GM21528 (cell line): ENCODE measurements around the gene NFIA.
"Not testable (repeated sequence)": the region's sequence is repeated elsewhere in the genome, so short reads cannot be mapped to it uniquely, and the experiment has no call there.

Experiments used
- ATAC-seq: cut with Tn5 transposase; IDR thresholded peaks from one replicate; pipeline ENCODE4 v1.9.1; 2021; ENCODE audit warnings: mild to moderate bottlenecking, moderate library complexity; ENCODE audit not compliant: unreplicated experiment, low FRiP score

The NFIA gene

DNA sequence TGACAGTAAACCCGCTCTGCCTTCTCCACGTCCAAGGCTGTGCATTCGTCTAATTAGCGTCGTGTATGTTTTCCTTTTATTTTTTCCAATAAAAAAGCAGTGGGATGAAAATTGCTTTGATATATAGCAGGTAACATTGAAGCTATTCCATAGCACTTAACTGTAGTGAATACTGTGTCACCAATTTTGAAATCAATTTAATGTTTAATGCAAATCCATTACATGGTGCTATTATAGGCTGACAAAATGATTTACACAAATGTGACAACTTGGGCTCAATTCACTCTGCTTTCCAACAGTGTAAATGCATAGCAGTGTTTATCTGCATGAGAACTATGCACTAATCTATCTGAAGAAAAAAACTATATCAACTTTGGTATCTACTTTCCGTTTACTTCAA, 377.8 kb downstream of the NFIA start:
- ATAC-seq: no peak

DNA sequence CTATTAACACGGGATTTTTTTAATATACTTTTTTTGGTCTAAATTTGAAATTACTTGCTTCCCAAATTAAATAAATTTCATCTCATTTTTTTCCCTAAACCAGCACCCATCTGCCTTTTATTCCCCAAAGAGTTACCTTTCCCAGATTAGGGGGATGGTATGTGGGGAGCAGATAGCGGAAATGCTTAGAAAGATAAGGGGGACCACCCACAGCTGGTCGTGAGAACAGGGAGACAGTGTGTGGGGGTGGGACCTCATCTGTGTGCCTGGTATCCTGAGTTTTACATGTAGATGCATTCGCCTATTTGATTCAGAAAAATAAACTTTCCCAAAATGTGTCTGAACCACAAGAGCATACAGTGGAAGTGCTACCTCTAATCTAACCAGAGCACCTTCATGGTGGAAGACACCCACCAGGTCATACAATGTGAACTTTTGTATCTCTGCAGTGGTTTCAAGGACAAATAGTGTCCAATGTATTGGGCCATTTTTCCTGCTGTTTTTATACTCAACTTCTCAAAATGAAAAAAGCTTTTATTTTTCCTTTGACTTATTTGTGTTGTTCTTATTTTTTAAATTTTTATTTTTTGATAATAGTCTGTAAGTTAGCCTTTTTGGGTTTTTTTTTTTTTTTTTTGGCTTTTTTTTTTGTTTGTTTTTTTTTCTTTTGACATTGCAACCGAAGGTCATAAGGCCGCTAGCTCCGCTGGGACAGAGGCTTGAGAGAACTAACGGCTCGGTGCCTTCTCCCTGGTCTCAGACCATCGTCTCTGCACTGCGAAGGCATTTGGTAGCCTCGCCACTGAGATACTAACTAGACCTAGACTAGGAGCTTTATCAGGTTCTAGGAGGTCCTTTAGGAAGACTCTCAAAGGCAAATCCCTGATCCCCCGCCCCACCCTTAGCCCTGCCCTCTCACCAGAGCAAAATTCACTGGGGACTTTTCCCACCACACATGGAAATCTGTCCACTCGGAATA, 379.3 kb downstream of the NFIA start:
- no peak for ATAC-seq

GRCh38 chr1:61462628-61463027, 380.3 kb downstream of the NFIA start:
- no peak for ATAC-seq

DNA sequence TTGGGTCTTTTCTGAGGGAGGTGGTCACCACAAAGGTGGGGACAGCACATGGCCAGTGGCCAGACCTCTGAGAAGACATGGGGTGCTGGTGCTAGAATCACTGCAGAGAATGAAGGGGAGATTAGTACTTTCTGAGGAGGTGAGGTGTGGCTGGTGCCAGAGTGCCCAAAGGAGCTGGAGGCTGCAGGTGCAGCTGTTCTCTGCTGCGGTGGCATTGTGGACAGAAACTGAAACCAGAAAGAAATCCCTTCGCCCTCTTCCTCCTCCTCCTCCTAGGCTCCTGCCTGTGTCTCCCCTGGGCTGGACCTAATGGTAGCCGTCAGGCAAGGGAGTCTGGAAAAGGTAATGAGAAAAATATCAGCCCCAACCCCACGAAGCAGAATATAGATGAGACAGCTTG, 380.9 kb downstream of the NFIA start:
- no peak for ATAC-seq

DNA sequence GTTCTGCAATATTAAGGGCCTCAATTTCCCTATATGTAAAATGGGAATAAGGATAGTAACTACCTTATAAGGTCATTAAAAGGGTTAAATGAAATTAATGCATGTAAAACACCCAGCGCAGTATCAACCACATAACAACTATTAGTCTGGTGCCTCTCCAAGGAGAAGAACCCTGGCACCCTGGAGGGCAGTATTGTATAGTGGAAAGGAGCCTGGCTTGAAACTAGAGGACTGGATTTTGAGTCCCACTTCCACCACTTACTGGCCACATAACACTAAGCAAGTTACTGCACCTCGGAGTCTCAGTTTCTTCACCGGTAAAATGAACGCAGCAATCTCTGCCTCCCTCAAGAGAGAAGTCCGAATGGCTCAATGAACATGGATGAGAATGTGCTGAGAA, 385.5 kb downstream of the NFIA start:
- not testable (repeated sequence) for ATAC-seq

DNA sequence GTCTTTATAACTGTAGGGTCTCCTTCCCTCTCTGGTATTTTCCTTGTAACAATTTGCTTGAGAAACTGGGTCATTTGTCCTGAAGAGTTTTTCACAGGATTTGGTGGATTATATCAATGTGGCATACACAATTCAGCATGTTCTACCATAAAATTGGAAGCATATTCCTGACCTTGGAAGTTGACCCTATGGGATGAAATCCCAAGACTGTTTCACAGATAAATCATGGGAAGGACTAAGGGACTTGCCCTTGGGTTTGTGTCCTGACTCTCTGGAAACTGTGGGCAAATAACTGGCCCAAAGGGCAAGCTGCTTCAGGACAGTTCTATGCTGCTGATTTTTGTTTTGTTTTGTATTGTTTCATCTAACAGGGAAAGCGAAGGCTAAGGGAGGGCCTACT, 387.0 kb downstream of the NFIA start:
- ATAC-seq: no peak

GRCh38 chr1:61472876-61473275, 390.5 kb downstream of the NFIA start:
- ATAC-seq: no peak

DNA sequence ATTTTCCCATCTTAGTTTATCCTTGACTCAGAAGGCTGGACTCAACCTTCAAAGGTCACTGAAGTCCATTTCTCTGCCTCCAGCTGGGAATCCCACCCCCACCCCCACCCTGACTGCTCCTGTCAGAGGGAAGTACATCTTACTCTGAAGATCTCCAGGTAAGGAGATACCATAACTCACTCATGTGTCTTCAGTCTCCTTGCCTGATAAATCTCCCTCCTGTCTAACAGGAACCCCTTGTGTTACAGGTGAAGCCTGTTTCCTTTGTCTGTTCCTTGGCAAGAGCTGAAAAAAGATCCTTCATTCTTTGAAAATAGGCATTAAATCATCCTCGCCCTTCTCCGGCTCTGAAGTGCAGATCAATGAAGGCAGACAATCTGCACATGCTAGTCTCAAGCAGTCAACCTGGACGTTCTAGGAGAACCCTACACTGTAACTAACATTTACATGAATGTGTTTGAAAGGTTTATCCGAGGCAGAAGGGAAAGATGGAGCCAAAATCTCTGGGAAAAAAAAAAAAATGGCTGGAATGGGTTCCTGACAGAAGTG, 392.0 kb downstream of the NFIA start:
- no peak for ATAC-seq

DNA sequence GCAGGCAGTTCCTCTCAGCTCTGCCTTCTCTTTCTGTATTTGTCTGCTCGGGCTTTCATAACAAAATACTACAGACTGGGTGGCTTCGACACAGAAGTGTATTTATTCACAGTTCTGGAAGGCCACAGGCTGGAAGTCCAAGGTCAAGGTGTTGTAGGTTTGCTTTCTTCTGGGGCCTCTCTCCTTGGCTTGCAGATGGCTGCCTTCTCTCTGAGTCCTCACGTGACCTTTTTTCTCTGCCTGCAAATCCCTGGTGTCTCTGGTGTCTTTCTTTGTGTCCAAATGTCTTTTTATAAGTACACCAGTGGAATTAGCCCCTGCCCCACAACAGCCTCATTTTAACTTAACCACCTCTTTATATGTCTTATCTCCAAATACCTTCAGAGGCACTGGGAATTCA, 392.6 kb downstream of the NFIA start:
- ATAC-seq: no peak

- ATAC-seq: no peak
These were observed 394.9 kb downstream of the NFIA start for GRCh38 chr1:61477301-61477700.

- ATAC-seq: no peak
These were observed 398.0 kb downstream of the NFIA start for GRCh38 chr1:61480273-61480935.

DNA sequence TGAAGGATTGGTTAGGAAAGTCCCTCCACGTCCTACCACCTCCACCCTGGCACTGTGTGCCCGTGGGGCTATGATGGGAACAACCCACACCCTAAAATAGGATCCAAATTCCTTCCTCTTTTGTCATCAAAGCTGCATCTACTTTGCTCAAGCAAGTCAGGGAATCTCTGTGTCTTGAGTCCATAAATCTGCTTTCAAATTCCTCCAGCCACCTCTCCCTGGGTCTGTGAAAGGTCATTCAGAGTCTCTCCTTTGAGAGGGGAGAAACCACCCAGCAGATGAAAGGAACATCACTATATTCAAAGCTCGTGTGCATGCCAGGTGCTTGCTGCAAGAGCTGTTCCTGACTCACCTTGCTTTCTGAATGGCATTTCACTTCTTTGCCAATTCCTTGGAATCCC, 399.0 kb downstream of the NFIA start:
- ATAC-seq: no peak

- no peak for ATAC-seq
These were observed 399.9 kb downstream of the NFIA start for GRCh38 chr1:61482170-61482734.

DNA sequence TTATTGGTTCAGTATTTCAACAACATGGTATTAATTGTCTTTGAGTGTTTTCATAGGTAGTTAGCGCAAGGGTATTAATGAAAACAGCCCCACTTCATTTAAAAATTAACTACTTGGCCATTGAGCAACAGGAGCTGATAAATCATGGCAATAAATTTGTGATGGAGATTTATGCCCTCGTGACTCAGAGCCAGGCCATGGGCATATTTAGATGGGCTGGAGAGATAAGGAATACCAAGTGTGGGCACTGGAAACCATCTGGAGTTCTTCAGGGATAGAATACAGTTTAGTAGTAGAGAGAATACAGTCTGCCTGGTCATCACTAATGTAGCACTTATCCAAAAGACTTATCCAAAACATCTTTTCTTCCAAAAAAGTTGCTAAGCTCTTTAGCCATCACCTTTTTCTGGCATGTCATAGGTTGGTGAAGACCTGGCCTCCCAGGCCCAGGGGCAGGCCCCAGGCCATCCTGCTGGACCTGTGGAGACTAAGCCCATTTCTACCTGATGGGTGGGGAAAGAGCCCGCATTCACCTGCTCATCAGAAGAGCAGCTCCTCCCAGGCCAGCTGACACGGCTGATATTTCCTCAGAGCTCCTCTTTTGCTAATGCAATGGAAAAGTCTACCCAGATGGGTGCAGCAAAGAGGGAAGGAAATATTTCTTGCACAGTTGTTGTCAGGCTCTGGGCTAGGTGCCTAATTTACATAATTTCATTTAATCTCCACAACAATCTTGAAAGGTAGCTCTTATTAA, 404.6 kb downstream of the NFIA start:
- no peak for ATAC-seq

- ATAC-seq: no peak
These were observed 405.4 kb downstream of the NFIA start for GRCh38 chr1:61487801-61488200.

GRCh38 chr1:61490924-61491323, 408.6 kb downstream of the NFIA start:
- no peak for ATAC-seq

DNA sequence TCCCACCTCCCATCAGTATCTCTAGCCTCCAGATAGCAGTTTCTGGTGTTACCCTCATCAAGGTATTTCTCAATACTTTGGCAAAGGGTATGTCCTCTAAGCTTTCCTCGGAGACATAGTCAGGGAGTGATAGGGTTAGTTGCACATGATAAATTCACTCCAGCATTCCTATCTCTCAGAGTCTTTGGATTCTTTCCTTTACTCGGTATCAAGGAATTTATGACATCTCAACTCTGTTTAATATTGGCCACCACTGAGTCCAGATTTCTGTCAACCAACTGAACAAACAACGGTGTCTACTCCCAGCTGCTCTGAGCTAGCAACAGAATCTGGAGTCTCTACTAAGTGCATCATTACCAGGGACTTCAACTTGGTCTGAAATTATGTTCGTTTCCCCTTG, 409.1 kb downstream of the NFIA start:
- ATAC-seq: no peak

DNA sequence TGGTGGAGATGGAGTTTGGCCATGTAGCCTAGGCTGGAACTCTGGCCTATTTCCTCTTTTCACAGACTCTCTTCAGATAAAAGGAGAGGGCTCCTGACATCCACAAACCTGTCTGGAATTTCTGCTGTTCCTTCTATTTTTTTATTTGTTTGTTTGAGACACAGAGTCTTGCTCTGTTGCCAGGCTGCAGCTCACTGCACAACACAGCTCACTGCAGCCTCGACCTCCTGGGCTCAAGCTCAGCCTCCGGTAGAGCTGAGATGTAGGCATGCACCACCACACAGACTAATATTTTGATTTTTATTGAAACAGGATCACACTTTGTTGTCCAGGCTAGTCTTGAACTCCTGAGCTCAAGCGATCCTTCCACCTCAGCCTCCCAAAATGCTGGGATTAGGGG, 411.6 kb downstream of the NFIA start:
- no peak for ATAC-seq

- ATAC-seq: no peak
These were observed 414.1 kb downstream of the NFIA start for GRCh38 chr1:61496501-61496900.

GRCh38 chr1:61497013-61497412, 414.7 kb downstream of the NFIA start:
- ATAC-seq: no peak

DNA sequence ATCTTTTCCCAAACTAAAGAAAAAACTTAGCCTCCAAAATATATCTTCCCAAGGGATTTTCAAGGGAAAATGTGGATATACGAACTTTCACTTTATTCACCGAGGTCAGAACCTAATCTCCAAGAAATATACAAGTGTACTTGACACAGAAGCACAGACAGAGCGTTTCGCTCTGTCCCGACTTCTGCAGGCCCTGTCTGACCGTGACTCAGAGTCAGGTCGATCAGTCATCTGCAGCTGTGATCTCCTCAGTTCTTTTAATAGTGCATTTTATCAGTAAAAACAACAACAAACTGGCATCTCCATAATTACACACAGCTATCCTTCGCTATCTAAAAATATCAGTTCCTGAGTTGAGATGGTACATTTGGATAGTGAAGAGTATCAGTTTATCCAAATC, 416.0 kb downstream of the NFIA start:
- no peak for ATAC-seq
